HepG2 (cell line): ENCODE results near the gene CSMD2.

Experiments used
- TAF1 ChIP-seq: sonication (generic); formaldehyde crosslinking; IDR thresholded peaks from 2 replicates; pipeline ENCODE4 v1.4.0; 2020; ENCODE audit warnings: missing genetic modification reagents
- ZNF572 ChIP-seq: sonication (generic); formaldehyde crosslinking; IDR thresholded peaks from 2 replicates; pipeline ENCODE4 v1.5.1; 2020; ENCODE audit warnings: mild to moderate bottlenecking, missing genetic modification reagents
- TF ChIP-seq, protein P1 (sequence below): sonication (generic); formaldehyde crosslinking; IDR thresholded peaks from 2 replicates; pipeline ENCODE4 v1.4.0; 2020; ENCODE audit warnings: mild to moderate bottlenecking, missing genetic modification reagents
- TF ChIP-seq, protein P2 (sequence below): sonication (generic); formaldehyde crosslinking; IDR thresholded peaks from 2 replicates; pipeline ENCODE4 v1.8.1; 2022; ENCODE audit warnings: low read depth, mild to moderate bottlenecking, missing genetic modification reagents
- TF ChIP-seq, protein P3 (sequence below): sonication (generic); formaldehyde crosslinking; IDR thresholded peaks from 2 replicates; pipeline ENCODE4 v1.5.0; 2020; ENCODE audit warnings: mild to moderate bottlenecking, missing genetic modification reagents, moderate library complexity
- TF ChIP-seq, protein P4 (sequence below): sonication (generic); formaldehyde crosslinking; IDR thresholded peaks from 2 replicates; pipeline ENCODE4 v1.4.0; 2020; ENCODE audit warnings: mild to moderate bottlenecking, missing genetic modification reagents
- TF ChIP-seq, protein P5 (sequence below): sonication (generic); formaldehyde crosslinking; IDR thresholded peaks from 2 replicates; pipeline ENCODE4 v1.8.0; 2022; ENCODE audit warnings: mild to moderate bottlenecking, missing genetic modification reagents

DNA sequence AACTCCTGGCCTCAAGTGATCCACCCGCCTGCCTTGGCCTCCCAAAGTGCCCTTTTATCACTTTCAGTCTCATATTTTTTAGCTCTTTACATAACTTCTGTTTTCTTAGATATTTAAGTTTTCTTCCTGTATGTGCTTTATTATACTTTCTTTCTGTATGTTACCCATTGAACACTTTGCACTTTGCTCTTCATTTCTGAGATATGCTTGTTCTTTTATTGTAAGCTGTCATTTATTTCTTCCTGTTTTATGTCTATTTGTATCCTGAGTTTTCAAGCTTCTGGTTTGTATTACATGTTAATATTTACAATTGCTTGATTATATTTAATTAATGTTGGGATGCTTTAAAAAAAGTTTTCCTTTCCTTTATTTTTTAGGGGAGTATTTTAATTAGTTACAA lies 656.9 kb downstream of the CSMD2 start:
- TF ChIP-seq, protein P1, sequence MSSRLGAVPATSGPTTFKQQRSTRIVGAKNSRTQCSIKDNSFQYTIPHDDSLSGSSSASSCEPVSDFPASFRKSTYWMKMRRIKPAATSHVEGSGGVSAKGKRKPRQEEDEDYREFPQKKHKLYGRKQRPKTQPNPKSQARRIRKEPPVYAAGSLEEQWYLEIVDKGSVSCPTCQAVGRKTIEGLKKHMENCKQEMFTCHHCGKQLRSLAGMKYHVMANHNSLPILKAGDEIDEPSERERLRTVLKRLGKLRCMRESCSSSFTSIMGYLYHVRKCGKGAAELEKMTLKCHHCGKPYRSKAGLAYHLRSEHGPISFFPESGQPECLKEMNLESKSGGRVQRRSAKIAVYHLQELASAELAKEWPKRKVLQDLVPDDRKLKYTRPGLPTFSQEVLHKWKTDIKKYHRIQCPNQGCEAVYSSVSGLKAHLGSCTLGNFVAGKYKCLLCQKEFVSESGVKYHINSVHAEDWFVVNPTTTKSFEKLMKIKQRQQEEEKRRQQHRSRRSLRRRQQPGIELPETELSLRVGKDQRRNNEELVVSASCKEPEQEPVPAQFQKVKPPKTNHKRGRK (CRISPR knock-in tag): no peak
- TF ChIP-seq, protein P2, sequence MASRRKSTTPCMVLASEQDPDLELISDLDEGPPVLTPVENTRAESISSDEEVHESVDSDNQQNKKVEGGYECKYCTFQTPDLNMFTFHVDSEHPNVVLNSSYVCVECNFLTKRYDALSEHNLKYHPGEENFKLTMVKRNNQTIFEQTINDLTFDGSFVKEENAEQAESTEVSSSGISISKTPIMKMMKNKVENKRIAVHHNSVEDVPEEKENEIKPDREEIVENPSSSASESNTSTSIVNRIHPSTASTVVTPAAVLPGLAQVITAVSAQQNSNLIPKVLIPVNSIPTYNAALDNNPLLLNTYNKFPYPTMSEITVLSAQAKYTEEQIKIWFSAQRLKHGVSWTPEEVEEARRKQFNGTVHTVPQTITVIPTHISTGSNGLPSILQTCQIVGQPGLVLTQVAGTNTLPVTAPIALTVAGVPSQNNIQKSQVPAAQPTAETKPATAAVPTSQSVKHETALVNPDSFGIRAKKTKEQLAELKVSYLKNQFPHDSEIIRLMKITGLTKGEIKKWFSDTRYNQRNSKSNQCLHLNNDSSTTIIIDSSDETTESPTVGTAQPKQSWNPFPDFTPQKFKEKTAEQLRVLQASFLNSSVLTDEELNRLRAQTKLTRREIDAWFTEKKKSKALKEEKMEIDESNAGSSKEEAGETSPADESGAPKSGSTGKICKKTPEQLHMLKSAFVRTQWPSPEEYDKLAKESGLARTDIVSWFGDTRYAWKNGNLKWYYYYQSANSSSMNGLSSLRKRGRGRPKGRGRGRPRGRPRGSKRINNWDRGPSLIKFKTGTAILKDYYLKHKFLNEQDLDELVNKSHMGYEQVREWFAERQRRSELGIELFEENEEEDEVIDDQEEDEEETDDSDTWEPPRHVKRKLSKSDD (CRISPR knock-in tag): no peak
- TF ChIP-seq, protein P3, sequence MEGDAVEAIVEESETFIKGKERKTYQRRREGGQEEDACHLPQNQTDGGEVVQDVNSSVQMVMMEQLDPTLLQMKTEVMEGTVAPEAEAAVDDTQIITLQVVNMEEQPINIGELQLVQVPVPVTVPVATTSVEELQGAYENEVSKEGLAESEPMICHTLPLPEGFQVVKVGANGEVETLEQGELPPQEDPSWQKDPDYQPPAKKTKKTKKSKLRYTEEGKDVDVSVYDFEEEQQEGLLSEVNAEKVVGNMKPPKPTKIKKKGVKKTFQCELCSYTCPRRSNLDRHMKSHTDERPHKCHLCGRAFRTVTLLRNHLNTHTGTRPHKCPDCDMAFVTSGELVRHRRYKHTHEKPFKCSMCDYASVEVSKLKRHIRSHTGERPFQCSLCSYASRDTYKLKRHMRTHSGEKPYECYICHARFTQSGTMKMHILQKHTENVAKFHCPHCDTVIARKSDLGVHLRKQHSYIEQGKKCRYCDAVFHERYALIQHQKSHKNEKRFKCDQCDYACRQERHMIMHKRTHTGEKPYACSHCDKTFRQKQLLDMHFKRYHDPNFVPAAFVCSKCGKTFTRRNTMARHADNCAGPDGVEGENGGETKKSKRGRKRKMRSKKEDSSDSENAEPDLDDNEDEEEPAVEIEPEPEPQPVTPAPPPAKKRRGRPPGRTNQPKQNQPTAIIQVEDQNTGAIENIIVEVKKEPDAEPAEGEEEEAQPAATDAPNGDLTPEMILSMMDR (CRISPR knock-in tag): no peak
- TF ChIP-seq, protein P4, sequence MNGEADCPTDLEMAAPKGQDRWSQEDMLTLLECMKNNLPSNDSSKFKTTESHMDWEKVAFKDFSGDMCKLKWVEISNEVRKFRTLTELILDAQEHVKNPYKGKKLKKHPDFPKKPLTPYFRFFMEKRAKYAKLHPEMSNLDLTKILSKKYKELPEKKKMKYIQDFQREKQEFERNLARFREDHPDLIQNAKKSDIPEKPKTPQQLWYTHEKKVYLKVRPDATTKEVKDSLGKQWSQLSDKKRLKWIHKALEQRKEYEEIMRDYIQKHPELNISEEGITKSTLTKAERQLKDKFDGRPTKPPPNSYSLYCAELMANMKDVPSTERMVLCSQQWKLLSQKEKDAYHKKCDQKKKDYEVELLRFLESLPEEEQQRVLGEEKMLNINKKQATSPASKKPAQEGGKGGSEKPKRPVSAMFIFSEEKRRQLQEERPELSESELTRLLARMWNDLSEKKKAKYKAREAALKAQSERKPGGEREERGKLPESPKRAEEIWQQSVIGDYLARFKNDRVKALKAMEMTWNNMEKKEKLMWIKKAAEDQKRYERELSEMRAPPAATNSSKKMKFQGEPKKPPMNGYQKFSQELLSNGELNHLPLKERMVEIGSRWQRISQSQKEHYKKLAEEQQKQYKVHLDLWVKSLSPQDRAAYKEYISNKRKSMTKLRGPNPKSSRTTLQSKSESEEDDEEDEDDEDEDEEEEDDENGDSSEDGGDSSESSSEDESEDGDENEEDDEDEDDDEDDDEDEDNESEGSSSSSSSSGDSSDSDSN: no peak
- TF ChIP-seq, protein P5, sequence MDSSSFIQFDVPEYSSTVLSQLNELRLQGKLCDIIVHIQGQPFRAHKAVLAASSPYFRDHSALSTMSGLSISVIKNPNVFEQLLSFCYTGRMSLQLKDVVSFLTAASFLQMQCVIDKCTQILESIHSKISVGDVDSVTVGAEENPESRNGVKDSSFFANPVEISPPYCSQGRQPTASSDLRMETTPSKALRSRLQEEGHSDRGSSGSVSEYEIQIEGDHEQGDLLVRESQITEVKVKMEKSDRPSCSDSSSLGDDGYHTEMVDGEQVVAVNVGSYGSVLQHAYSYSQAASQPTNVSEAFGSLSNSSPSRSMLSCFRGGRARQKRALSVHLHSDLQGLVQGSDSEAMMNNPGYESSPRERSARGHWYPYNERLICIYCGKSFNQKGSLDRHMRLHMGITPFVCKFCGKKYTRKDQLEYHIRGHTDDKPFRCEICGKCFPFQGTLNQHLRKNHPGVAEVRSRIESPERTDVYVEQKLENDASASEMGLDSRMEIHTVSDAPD (CRISPR knock-in tag): no peak
- no peak for TF ChIP-seq ZNF572 (CRISPR knock-in tag)
- TF ChIP-seq TAF1 (CRISPR knock-in tag): no peak
